Upper lobe of right lung (tissue), 1 donor: ENCODE data around the gene FAM78A. TPM values are rescaled to one million over a fixed set of nuclear protein-coding genes. Genes with fewer than 3 reads are reported as not detected.

ENCODE experiments used
- ATAC-seq: fragments of 200-7000 bp; cut with Tn5 transposase; one replicate; pipeline ENCODE4 v1.9.1; 2020; ENCODE audit warnings: mild to moderate bottlenecking, moderate library complexity
- DNase-seq: peaks from one replicate; pipeline ENCODE4 v3.0.0-alpha.2; 2020
- H3K27ac ChIP-seq: fragments of 200-600 bp; one replicate; pipeline ENCODE4 v1.8.0; 2022
- H3K27me3 ChIP-seq: fragments of 200-600 bp; one replicate; pipeline ENCODE4 v1.8.0; 2022; ENCODE audit warnings: mild to moderate bottlenecking
- H3K36me3 ChIP-seq: fragments of 200-600 bp; one replicate; pipeline ENCODE4 v1.8.0; 2022
- H3K4me1 ChIP-seq: fragments of 200-600 bp; one replicate; pipeline ENCODE4 v1.8.0; 2022
- H3K4me3 ChIP-seq: fragments of 200-600 bp; one replicate; pipeline ENCODE4 v1.8.0; 2022; ENCODE audit warnings: mild to moderate bottlenecking
- H3K9me3 ChIP-seq: fragments of 200-600 bp; one replicate; pipeline ENCODE4 v1.8.0; 2022
- intact Hi-C: fragments of 100-400 bp; cut with DNase I; formaldehyde crosslinking; loops from one replicate; pipeline ENCODE4 v1.11.0; 2022
- long read RNA-seq: library from polyadenylated mRNA; unstranded; transcript quantifications from one replicate; pipeline ENCODE4 v2.0.0, GENCODE V29; 2021
- total RNA-seq: library from RNA; stranded (reverse); fragmentation: NEBNext Ultra II Directional; extraction: Animal tissue kit (Norgen Biotek cat#: 25700); gene quantifications from one replicate; pipeline ENCODE4 v1.2.1, GENCODE V29; 2021
- TF ChIP-seq, protein P1 (sequence below): fragments of 200-600 bp; IDR thresholded peaks from one replicate; pipeline ENCODE4 v1.8.0; 2022; ENCODE audit warnings: antibody characterized with exemption
- donor health status: DM: no; HTN: yes; CAD: no; lungs with severe emphysema.

FAM78A gene, protein sequence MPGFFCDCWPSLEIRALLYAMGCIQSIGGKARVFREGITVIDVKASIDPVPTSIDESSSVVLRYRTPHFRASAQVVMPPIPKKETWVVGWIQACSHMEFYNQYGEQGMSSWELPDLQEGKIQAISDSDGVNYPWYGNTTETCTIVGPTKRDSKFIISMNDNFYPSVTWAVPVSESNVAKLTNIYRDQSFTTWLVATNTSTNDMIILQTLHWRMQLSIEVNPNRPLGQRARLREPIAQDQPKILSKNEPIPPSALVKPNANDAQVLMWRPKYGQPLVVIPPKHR
- 14.8 TPM for total RNA-seq
- long read RNA-seq, partial matches to known transcripts: 0 of 13 reads
- long read RNA-seq, other reads (novel, unspliced or antisense): 9 of 13 reads

DNA sequence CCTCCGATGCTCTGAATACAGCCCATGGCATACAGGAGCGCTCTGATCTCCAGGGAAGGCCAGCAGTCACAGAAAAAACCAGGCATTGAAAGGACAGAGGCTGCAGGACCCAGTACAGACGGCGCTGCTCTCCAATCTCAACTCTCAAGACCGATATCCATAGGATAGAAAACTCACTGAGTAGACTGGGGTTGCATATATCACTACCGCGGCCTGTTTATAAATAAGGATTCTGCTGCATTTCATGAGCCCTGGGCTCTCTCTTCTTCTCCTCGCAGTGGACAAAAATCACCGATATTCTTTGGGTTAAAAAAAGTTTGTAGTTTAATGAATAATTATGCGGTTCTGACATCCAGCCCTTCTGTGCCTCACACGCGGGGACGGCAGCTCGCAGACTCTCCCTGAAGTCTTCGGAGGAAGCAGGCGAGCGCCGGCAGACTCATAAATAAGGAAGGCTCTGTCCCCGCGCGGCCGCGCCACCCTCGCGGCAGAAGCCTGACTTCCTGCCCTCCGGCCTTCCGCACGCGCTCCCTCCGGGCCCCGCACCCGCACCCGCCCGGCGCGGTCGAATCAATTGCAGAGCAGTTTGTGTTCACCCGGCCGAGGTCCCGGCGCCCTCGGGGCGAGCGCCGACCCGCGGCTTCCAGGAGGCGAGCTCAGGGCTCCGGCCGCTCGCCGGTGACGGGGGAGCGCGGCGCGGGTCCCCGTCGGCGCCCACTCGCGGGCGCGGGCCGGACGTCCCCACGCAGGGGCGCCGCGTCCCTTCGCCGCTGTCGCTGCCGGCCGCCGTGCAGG, at the start of gene FAM78A:
Gene FAM78A (minus strand): TSS at position 417 of the 795 bp plus-strand sequence. CDS start 331 bp downstream, at position 86.
- peak within 1 kb of the TSS; percentile 67 for H3K4me3 ChIP-seq
- H3K36me3 ChIP-seq: no peaks in the 10 kb centered on the region
- DNase-seq (peak; percentile 85), ATAC-seq (peak; percentile 21)
- TF ChIP-seq, protein P1, sequence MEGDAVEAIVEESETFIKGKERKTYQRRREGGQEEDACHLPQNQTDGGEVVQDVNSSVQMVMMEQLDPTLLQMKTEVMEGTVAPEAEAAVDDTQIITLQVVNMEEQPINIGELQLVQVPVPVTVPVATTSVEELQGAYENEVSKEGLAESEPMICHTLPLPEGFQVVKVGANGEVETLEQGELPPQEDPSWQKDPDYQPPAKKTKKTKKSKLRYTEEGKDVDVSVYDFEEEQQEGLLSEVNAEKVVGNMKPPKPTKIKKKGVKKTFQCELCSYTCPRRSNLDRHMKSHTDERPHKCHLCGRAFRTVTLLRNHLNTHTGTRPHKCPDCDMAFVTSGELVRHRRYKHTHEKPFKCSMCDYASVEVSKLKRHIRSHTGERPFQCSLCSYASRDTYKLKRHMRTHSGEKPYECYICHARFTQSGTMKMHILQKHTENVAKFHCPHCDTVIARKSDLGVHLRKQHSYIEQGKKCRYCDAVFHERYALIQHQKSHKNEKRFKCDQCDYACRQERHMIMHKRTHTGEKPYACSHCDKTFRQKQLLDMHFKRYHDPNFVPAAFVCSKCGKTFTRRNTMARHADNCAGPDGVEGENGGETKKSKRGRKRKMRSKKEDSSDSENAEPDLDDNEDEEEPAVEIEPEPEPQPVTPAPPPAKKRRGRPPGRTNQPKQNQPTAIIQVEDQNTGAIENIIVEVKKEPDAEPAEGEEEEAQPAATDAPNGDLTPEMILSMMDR: no peak
- H3K4me1 ChIP-seq: peaks cover 19% of the 10 kb centered on the region
- intact Hi-C loops: no loop called here
- peak within 1 kb of the TSS; percentile 84 for H3K27ac ChIP-seq
- no peaks in the 10 kb centered on the region for H3K9me3 ChIP-seq
- H3K27me3 ChIP-seq: peaks cover 5% of the 10 kb centered on the region

- intact Hi-C loops: no loop called here
- ATAC-seq (no peak), DNase-seq (peak; percentile 54)
- no peaks in the 10 kb centered on the region for H3K4me1 ChIP-seq
- H3K27ac ChIP-seq: no peak overlapping the region
- H3K27me3 ChIP-seq: no peaks in the 10 kb centered on the region
- TF ChIP-seq, protein P1: no peak
- H3K9me3 ChIP-seq: no peaks in the 10 kb centered on the region
- no peak overlapping the region for H3K4me3 ChIP-seq
- no peaks in the 10 kb centered on the region for H3K36me3 ChIP-seq
These were observed 48.7 kb upstream of the FAM78A start for GRCh38 chr9:131324736-131325679.

DNA sequence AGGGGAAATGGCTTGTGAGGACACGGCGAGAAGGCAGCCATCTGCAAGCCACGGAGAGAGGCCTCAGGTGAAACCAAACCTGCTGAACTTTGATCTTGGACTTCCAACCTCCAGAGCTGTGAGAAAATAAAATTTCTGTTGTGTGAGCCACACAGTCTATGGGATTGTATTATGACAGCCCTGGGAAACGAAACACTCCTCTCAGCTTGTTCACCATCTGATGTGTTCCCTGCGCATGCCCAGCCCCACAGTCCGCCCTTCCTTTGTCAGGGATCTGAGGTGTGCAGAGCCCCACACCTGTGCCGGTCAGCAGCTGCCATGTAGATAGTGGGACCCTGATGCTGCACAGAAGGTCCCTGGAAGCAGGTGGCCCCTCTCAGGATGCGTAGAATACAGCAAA, 47.3 kb upstream of the FAM78A start:
- H3K27ac ChIP-seq: no peak overlapping the region
- ATAC-seq (no peak), DNase-seq (peak; percentile 42)
- TF ChIP-seq, protein P1: no peak
- H3K27me3 ChIP-seq: no peaks in the 10 kb centered on the region
- H3K9me3 ChIP-seq: no peaks in the 10 kb centered on the region
- no peaks in the 10 kb centered on the region for H3K36me3 ChIP-seq
- no peaks in the 10 kb centered on the region for H3K4me1 ChIP-seq
- no peak overlapping the region for H3K4me3 ChIP-seq
- intact Hi-C loops: no loop called here

GRCh38 chr9:131320031-131320685, 43.8 kb upstream of the FAM78A start:
- TF ChIP-seq, protein P1: no peak
- no peaks in the 10 kb centered on the region for H3K27me3 ChIP-seq
- intact Hi-C loops: no loop called here
- ATAC-seq (no peak), DNase-seq (peak; percentile 60)
- no peaks in the 10 kb centered on the region for H3K9me3 ChIP-seq
- no peaks in the 10 kb centered on the region for H3K36me3 ChIP-seq
- H3K4me3 ChIP-seq: no peak overlapping the region
- no peak overlapping the region for H3K27ac ChIP-seq
- H3K4me1 ChIP-seq: no peaks in the 10 kb centered on the region

DNA sequence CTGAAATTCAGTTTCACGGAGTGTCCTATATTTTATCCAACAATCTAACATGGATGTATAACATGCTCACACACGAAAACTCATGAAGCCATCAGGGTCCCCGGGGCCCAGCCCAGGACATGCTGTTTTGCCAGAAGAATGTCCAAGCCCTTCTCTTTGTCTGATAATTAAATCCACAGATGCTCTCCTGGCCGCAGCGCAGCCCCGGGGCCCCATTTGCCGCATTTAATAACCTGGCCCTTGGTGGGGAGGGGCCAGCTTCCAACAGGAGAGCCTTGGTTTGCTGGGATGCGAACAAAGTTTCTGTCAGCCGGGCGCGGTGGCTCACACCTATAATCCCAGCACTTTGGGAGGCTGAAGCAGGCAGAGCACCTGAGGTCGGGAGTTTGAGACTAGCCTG, 43.2 kb upstream of the FAM78A start:
- peak; percentile 34 for DNase-seq
- intact Hi-C loops: no loop called here

More for the DNA sequence above, 43.2 kb upstream of the FAM78A start:
- Histone ChIP-seq H3K27ac (no peak overlapping the region), H3K9me3 (no peaks in the 10 kb centered on the region), H3K4me1 (no peaks in the 10 kb centered on the region), H3K27me3 (no peaks in the 10 kb centered on the region), H3K4me3 (no peak overlapping the region), H3K36me3 (no peaks in the 10 kb centered on the region)
- TF ChIP-seq, protein P1: no peak
- no peak for ATAC-seq
